Osteoblast (primary cell): ENCODE measurements around the gene MYH10. TPM values are rescaled to one million over a fixed set of nuclear protein-coding genes. Genes with fewer than 3 reads are reported as not detected.

Experiments
- DNase-seq: peaks from one replicate; pipeline ENCODE4 v3.0.0; 2011; ENCODE audit warnings: low spot score, mixed read lengths; ENCODE audit not compliant: insufficient read length; ENCODE audit errors: missing footprints
- H2AFZ ChIP-seq: 2 replicates; pipeline ENCODE4 v1.6.0; 2011; ENCODE audit warnings: mild to moderate bottlenecking, low read length
- H3K27ac ChIP-seq: 2 replicates; pipeline ENCODE4 v1.5.1; 2011; ENCODE audit warnings: mild to moderate bottlenecking, low read depth, low read length, moderate library complexity
- H3K27me3 ChIP-seq: 2 replicates; pipeline ENCODE4 v1.6.0; 2012; ENCODE audit warnings: mild to moderate bottlenecking, control low read depth, inconsistent platforms, low read length, moderate library complexity; ENCODE audit not compliant: insufficient read depth
- H3K36me3 ChIP-seq: 2 replicates; pipeline ENCODE4 v1.5.1; 2011; ENCODE audit warnings: mild to moderate bottlenecking, low read length, control low read depth, moderate library complexity; ENCODE audit not compliant: insufficient read depth
- H3K4me1 ChIP-seq: 2 replicates; pipeline ENCODE4 v1.5.1; 2011; ENCODE audit warnings: mild to moderate bottlenecking, low read length, control low read depth, moderate library complexity; ENCODE audit not compliant: insufficient read depth
- H3K4me2 ChIP-seq: 2 replicates; pipeline ENCODE4 v1.6.0; 2011; ENCODE audit warnings: mild to moderate bottlenecking, low read length; ENCODE audit not compliant: insufficient read depth
- H3K4me3 ChIP-seq: fragments of 200-600 bp; sonication (generic); 3 replicates; pipeline ENCODE4 v1.5.1; 2012; ENCODE audit warnings: mild to moderate bottlenecking, low read length, inconsistent platforms; ENCODE audit not compliant: insufficient read depth
- H3K79me2 ChIP-seq: 2 replicates; pipeline ENCODE4 v1.6.0; 2012; ENCODE audit warnings: mild to moderate bottlenecking, low read length, control low read depth, inconsistent platforms; ENCODE audit not compliant: insufficient read depth
- H3K9me3 ChIP-seq: 2 replicates; pipeline ENCODE4 v1.5.1; 2011; ENCODE audit warnings: low read depth, low read length, control low read depth
- H4K20me1 ChIP-seq: 2 replicates; pipeline ENCODE4 v1.6.0; 2012; ENCODE audit warnings: mild to moderate bottlenecking, low read length, control low read depth; ENCODE audit not compliant: insufficient read depth
- total RNA-seq: library from RNA; depleted of rRNA; stranded (reverse); fragments of >200 nt; gene quantifications from 2 replicates; pipeline ENCODE4 v1.2.3, GENCODE V29; 2012
- TF ChIP-seq, protein P1 (sequence below): IDR thresholded peaks from 2 replicates; pipeline ENCODE4 v1.5.1; 2011; ENCODE audit warnings: mild to moderate bottlenecking, low read depth, low read length, moderate library complexity; ENCODE audit errors: extremely low read depth

MYH10 gene
- total RNA-seq, 1 donor = 40.9 TPM

DNA sequence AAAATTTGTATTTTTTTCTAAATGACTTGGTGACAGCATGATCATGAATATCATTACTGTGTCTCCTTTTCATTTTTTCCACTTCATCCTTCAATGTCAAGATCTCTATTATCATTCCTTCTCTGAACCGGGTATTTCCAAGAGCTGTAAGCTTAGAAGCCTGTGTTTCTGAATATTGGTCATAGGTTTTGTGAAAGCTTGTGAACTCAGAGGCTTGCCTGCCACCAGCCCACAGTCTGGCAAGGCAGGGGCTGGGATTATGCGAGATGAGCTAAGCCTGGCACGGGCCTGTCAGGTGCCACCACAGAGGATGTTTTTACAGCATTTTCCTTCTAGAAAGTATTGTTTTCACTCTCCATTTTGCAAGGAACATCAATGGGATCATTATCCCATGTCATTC lies 92.8 kb downstream of the MYH10 start:
- Histone ChIP-seq H3K4me1 (peaks cover under 1% of the 10 kb centered on the region), H3K36me3 (peaks cover 35% of the 10 kb centered on the region), H3K79me2 (no peaks in the 10 kb centered on the region), H3K27ac (no peak overlapping the region), H3K27me3 (no peaks in the 10 kb centered on the region), H3K4me3 (no peak overlapping the region), H3K4me2 (no peak overlapping the region), H4K20me1 (no peaks in the 10 kb centered on the region), H3K9me3 (no peaks in the 10 kb centered on the region), H2AFZ (no peak overlapping the region)
- no peak for DNase-seq
- TF ChIP-seq, protein P1, sequence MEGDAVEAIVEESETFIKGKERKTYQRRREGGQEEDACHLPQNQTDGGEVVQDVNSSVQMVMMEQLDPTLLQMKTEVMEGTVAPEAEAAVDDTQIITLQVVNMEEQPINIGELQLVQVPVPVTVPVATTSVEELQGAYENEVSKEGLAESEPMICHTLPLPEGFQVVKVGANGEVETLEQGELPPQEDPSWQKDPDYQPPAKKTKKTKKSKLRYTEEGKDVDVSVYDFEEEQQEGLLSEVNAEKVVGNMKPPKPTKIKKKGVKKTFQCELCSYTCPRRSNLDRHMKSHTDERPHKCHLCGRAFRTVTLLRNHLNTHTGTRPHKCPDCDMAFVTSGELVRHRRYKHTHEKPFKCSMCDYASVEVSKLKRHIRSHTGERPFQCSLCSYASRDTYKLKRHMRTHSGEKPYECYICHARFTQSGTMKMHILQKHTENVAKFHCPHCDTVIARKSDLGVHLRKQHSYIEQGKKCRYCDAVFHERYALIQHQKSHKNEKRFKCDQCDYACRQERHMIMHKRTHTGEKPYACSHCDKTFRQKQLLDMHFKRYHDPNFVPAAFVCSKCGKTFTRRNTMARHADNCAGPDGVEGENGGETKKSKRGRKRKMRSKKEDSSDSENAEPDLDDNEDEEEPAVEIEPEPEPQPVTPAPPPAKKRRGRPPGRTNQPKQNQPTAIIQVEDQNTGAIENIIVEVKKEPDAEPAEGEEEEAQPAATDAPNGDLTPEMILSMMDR = no peak

DNA sequence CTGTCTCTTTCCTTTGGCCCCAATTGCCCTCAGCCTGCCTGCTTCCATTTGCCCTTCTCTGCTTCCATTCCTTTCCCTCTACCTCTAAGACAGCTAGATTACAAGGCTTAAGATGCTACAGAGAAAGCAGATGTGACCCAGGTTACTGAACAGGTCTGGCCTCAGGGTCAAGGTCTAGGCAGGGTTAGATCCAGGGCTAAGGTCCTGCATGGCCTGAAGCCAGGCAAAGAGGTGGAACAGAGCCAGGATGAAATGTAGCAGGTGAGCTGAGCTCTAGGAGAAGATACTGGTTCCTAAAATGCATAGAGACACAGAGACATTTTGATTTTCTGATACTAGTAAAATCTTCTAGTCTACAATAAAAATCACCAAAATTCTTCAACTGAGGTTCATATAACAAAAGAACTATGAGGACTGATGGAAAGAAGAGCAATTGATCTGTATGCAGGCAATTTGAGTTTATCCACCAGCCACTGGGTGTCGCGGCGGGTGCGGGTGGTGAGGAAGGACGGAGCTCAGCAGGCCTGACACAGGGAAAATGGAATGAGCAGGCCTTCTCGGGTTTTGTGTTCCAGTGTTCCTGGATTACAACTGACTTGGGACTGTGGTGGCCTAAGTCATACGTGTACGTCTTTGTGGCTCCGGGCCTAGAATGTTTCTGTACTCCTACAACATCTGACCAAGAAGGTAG lies 95.9 kb downstream of the MYH10 start:
- Histone ChIP-seq H3K4me2 (no peak overlapping the region), H3K4me1 (peaks cover 11% of the 10 kb centered on the region), H2AFZ (no peak overlapping the region), H4K20me1 (no peaks in the 10 kb centered on the region), H3K9me3 (no peaks in the 10 kb centered on the region), H3K79me2 (no peaks in the 10 kb centered on the region), H3K27ac (no peak overlapping the region), H3K36me3 (peaks cover 18% of the 10 kb centered on the region), H3K4me3 (no peak overlapping the region), H3K27me3 (no peaks in the 10 kb centered on the region)
- TF ChIP-seq, protein P1 = no peak
- DNase-seq = no peak

GRCh38 chr17:8532021-8532420 lies 98.5 kb downstream of the MYH10 start:
- peaks cover 25% of the 10 kb centered on the region for H3K36me3 ChIP-seq

GRCh38 chr17:8522577-8522976 lies 107.9 kb downstream of the MYH10 start:
- H3K4me1 ChIP-seq = no peaks in the 10 kb centered on the region
- H3K4me2 ChIP-seq = no peak overlapping the region
- no peaks in the 10 kb centered on the region for H4K20me1 ChIP-seq
- H3K27ac ChIP-seq = no peak overlapping the region
- H3K36me3 ChIP-seq = peaks cover 29% of the 10 kb centered on the region
- no peaks in the 10 kb centered on the region for H3K9me3 ChIP-seq
- no peaks in the 10 kb centered on the region for H3K27me3 ChIP-seq
- no peaks in the 10 kb centered on the region for H3K79me2 ChIP-seq
- TF ChIP-seq, protein P1 = no peak
- H3K4me3 ChIP-seq = no peak overlapping the region
- H2AFZ ChIP-seq = no peak overlapping the region
- DNase-seq = no peak

More at GRCh38 chr17:8532021-8532420, 98.5 kb downstream of the MYH10 start:
- DNase-seq = peak; percentile 86
- H3K9me3 ChIP-seq = no peaks in the 10 kb centered on the region
- H3K79me2 ChIP-seq = no peaks in the 10 kb centered on the region
- no peak overlapping the region for H2AFZ ChIP-seq
- TF ChIP-seq, protein P1 = no peak
- no peak overlapping the region for H3K27ac ChIP-seq
- H3K27me3 ChIP-seq = no peaks in the 10 kb centered on the region
- H3K4me3 ChIP-seq = no peak overlapping the region
- no peaks in the 10 kb centered on the region for H4K20me1 ChIP-seq
- peaks cover 11% of the 10 kb centered on the region for H3K4me1 ChIP-seq
- no peak overlapping the region for H3K4me2 ChIP-seq
